CD8-positive, alpha-beta memory T cell (primary cell): ENCODE measurements around the gene SRI. TPM values are rescaled to one million over a fixed set of nuclear protein-coding genes. Genes with fewer than 3 reads are reported as not detected.

Experiments
- CTCF ChIA-PET: fragments of 350-600 bp; sonication (Branson Sonifier 250); formaldehyde crosslinking; loops from one replicate; lab custom pipeline; 2021; ENCODE audit warnings: antibody characterized with exemption; lab: Charles Lee
- POLR2A ChIA-PET: fragments of 350-600 bp; sonication (Branson Sonifier 250); formaldehyde crosslinking; loops from one replicate; lab custom pipeline; 2021; ENCODE audit warnings: antibody characterized with exemption; lab: Charles Lee
- DNase-seq, 5 donors: peaks; one replicate each; pipeline versions ENCODE4 v3.0.0 to v3.0.0-alpha.2; 2020 to 2022; ENCODE audit warnings: mixed read lengths in 1 of 5
- H3K27ac ChIP-seq: one replicate; pipeline ENCODE4 v1.7.0; 2013; ENCODE audit warnings: low read depth, mild to moderate bottlenecking, low read length, moderate library complexity
- H3K27me3 ChIP-seq: 2 replicates; pipeline ENCODE4 v1.7.0; 2013; ENCODE audit warnings: low read length, mild to moderate bottlenecking; ENCODE audit not compliant: insufficient read depth, poor library complexity, severe bottlenecking
- H3K36me3 ChIP-seq: 2 replicates; pipeline ENCODE4 v1.7.0; 2013; ENCODE audit warnings: mild to moderate bottlenecking, low read length, moderate library complexity; ENCODE audit not compliant: insufficient read depth
- H3K4me1 ChIP-seq: 2 replicates; pipeline ENCODE4 v1.7.0; 2013; ENCODE audit warnings: mild to moderate bottlenecking, low read length, moderate library complexity; ENCODE audit not compliant: insufficient read depth
- H3K4me3 ChIP-seq: 2 replicates; pipeline ENCODE4 v1.7.0; 2013; ENCODE audit warnings: mild to moderate bottlenecking, low read length
- H3K9me3 ChIP-seq: 2 replicates; pipeline ENCODE4 v1.7.0; 2013; ENCODE audit warnings: mild to moderate bottlenecking, low read length
- H3K27ac Mint-ChIP-seq, 8 donors: one replicate each; pipeline ENCODE4 v1.8.0; 2020 to 2021; ENCODE audit warnings: mixed read lengths in 8 of 8, mild to moderate bottlenecking in 6 of 8, inconsistent platforms in 3 of 8, moderate library complexity in 3 of 8
- H3K27me3 Mint-ChIP-seq, 2 donors: one replicate each; pipeline ENCODE4 v1.8.0; 2020 to 2021; ENCODE audit warnings: mixed read lengths in 2 of 2, mild to moderate bottlenecking in 1 of 2, moderate library complexity in 1 of 2
- H3K36me3 Mint-ChIP-seq, 3 donors: one replicate each; pipeline ENCODE4 v1.8.0; 2020 to 2021; ENCODE audit warnings: mixed read lengths in 3 of 3, inconsistent platforms in 1 of 3, mild to moderate bottlenecking in 1 of 3
- H3K4me1 Mint-ChIP-seq, 3 donors: one replicate each; pipeline ENCODE4 v1.8.0; 2020 to 2021; ENCODE audit warnings: mixed read lengths in 3 of 3, inconsistent platforms in 1 of 3, mild to moderate bottlenecking in 1 of 3
- H3K4me3 Mint-ChIP-seq, 7 donors: one replicate each; pipeline ENCODE4 v1.8.0; 2020 to 2021; ENCODE audit warnings: mixed read lengths in 7 of 7, mild to moderate bottlenecking in 6 of 7, moderate library complexity in 4 of 7, inconsistent platforms in 2 of 7
- H3K9me3 Mint-ChIP-seq, 5 donors: one replicate each; pipeline ENCODE4 v1.8.0; 2020 to 2022; ENCODE audit warnings: mixed read lengths in 5 of 5, mild to moderate bottlenecking in 3 of 5, moderate library complexity in 2 of 5, inconsistent platforms in 1 of 5
- polyA plus RNA-seq: library from polyadenylated mRNA; unstranded; fragments of 300-500 nt; fragmentation: Illumina TruSeq; gene quantifications from one replicate; pipeline ENCODE4 v1.2.3, GENCODE V29; 2021
- total RNA-seq, 2 experiments: library from RNA; stranded (reverse); gene quantifications; one replicate each; pipeline ENCODE4 v1.2.3, GENCODE V29; 2021

Gene SRI
- total and polyA plus RNA-seq, 3 experiments from 2014 or later = 242 to 278 (median 255) TPM

- peaks cover 6 to 90% (median 25%) of the 10 kb centered on the region in 3 donors for H3K36me3 Mint-ChIP-seq
- no peaks in the 10 kb centered on the region for H3K4me1 ChIP-seq
- H3K27ac ChIP-seq = no peak overlapping the region
- no peak overlapping the region for H3K4me3 Mint-ChIP-seq
- no peaks in the 10 kb centered on the region for H3K9me3 ChIP-seq
- H3K9me3 Mint-ChIP-seq = no peaks in the 10 kb centered on the region
- no peak overlapping the region for H3K4me3 ChIP-seq
- no peak for DNase-seq
- H3K27me3 ChIP-seq = no peaks in the 10 kb centered on the region
- peak overlapping the region in 2 of 8 donors; percentile 29 to 50 for H3K27ac Mint-ChIP-seq
- POLR2A ChIA-PET = interaction anchor here (1.2 kb wide), 1 partner anchor 10 kb away, joined by 3 read pairs; no protein-coding TSS in a partner anchor
- peaks cover 9 to 13% (median 12%) of the 10 kb centered on the region in 3 donors for H3K4me1 Mint-ChIP-seq
- peaks cover 29% of the 10 kb centered on the region for H3K36me3 ChIP-seq
- CTCF ChIA-PET = interaction anchor here (1.4 kb wide), 1 partner anchor 12 kb away, joined by 3 read pairs; the partner anchor contains the start of gene SRI
- H3K27me3 Mint-ChIP-seq = no peaks in the 10 kb centered on the region
These were observed 11.3 kb downstream of the SRI start for GRCh38 chr7:88208521-88208920.

GRCh38 chr7:88206254-88206653 lies 13.6 kb downstream of the SRI start:
- no peak overlapping the region for H3K4me3 ChIP-seq
- POLR2A ChIA-PET = no interaction called here
- Mint-ChIP-seq H3K27ac (no peak overlapping the region), H3K9me3 (no peaks in the 10 kb centered on the region), H3K4me3 (no peak overlapping the region), H3K4me1 (peaks cover 11 to 21% (median 12%) of the 10 kb centered on the region in 3 donors), H3K27me3 (no peaks in the 10 kb centered on the region), H3K36me3 (peaks cover 7 to 80% (median 23%) of the 10 kb centered on the region in 3 donors)
- peaks cover 23% of the 10 kb centered on the region for H3K36me3 ChIP-seq
- no peaks in the 10 kb centered on the region for H3K4me1 ChIP-seq
- CTCF ChIA-PET = interaction anchor here (1.2 kb wide), 1 partner anchor 18 kb away, joined by 3 read pairs; no protein-coding TSS in a partner anchor
- no peak for DNase-seq
- H3K9me3 ChIP-seq = no peaks in the 10 kb centered on the region
- no peaks in the 10 kb centered on the region for H3K27me3 ChIP-seq
- H3K27ac ChIP-seq = no peak overlapping the region

- Histone ChIP-seq H3K36me3 (peaks cover 21% of the 10 kb centered on the region), H3K27me3 (no peaks in the 10 kb centered on the region), H3K4me3 (no peak overlapping the region), H3K4me1 (no peaks in the 10 kb centered on the region), H3K27ac (no peak overlapping the region), H3K9me3 (no peaks in the 10 kb centered on the region)
- H3K27ac Mint-ChIP-seq = peak overlapping the region in 3 of 8 donors; percentile 17 to 29 (median 21)
- H3K4me1 Mint-ChIP-seq = peaks cover 11 to 21% (median 12%) of the 10 kb centered on the region in 3 donors
- peaks cover 7 to 79% (median 30%) of the 10 kb centered on the region in 3 donors for H3K36me3 Mint-ChIP-seq
- ChIA-PET POLR2A (interaction anchor here (0.6 kb wide), 1 partner anchor 9 kb away, joined by 3 read pairs; no protein-coding TSS in a partner anchor), CTCF (interaction anchor here (0.6 kb wide), 1 partner anchor 162 kb away, joined by 3 read pairs; no protein-coding TSS in a partner anchor)
- H3K27me3 Mint-ChIP-seq = no peaks in the 10 kb centered on the region
- H3K9me3 Mint-ChIP-seq = no peaks in the 10 kb centered on the region
- H3K4me3 Mint-ChIP-seq = no peak overlapping the region
- DNase-seq = no peak
These were observed 14.7 kb downstream of the SRI start for GRCh38 chr7:88205179-88205578.

GRCh38 chr7:88204525-88205110 lies 15.2 kb downstream of the SRI start:
- no peaks in the 10 kb centered on the region for H3K27me3 Mint-ChIP-seq
- H3K4me3 Mint-ChIP-seq = no peak overlapping the region
- CTCF ChIA-PET = no interaction called here
- Histone ChIP-seq H3K4me1 (no peaks in the 10 kb centered on the region), H3K27me3 (no peaks in the 10 kb centered on the region), H3K9me3 (no peaks in the 10 kb centered on the region), H3K36me3 (peaks cover 19% of the 10 kb centered on the region), H3K4me3 (no peak overlapping the region), H3K27ac (no peak overlapping the region)
- POLR2A ChIA-PET = no interaction called here
- DNase-seq = no peak
- peaks cover 11 to 21% (median 12%) of the 10 kb centered on the region in 3 donors for H3K4me1 Mint-ChIP-seq
- peaks cover 7 to 75% (median 28%) of the 10 kb centered on the region in 3 donors for H3K36me3 Mint-ChIP-seq
- H3K27ac Mint-ChIP-seq = peak overlapping the region in 6 of 8 donors; percentile 11 to 91 (median 49)
- H3K9me3 Mint-ChIP-seq = no peaks in the 10 kb centered on the region

- H3K9me3 Mint-ChIP-seq = no peaks in the 10 kb centered on the region
- peaks cover 7 to 67% (median 26%) of the 10 kb centered on the region in 3 donors for H3K36me3 Mint-ChIP-seq
- H3K27me3 Mint-ChIP-seq = no peaks in the 10 kb centered on the region
- H3K4me3 ChIP-seq = no peak overlapping the region
- ChIA-PET POLR2A (no interaction called here), CTCF (no interaction called here)
- no peak overlapping the region for H3K4me3 Mint-ChIP-seq
- no peaks in the 10 kb centered on the region for H3K27me3 ChIP-seq
- no peaks in the 10 kb centered on the region for H3K4me1 ChIP-seq
- H3K9me3 ChIP-seq = no peaks in the 10 kb centered on the region
- H3K27ac Mint-ChIP-seq = peak overlapping the region in 4 of 8 donors; percentile 48 to 88 (median 80)
- peaks cover 11 to 21% (median 12%) of the 10 kb centered on the region in 3 donors for H3K4me1 Mint-ChIP-seq
- no peak overlapping the region for H3K27ac ChIP-seq
- H3K36me3 ChIP-seq = peaks cover 19% of the 10 kb centered on the region
- DNase-seq = no peak
These were observed 16.4 kb downstream of the SRI start for GRCh38 chr7:88203401-88203800.

GRCh38 chr7:88202799-88203198 lies 17.0 kb downstream of the SRI start:
- H3K36me3 Mint-ChIP-seq = peaks cover 7 to 63% (median 24%) of the 10 kb centered on the region in 3 donors
- no peaks in the 10 kb centered on the region for H3K27me3 ChIP-seq
- ChIA-PET POLR2A (no interaction called here), CTCF (no interaction called here)
- no peak overlapping the region for H3K27ac ChIP-seq
- no peaks in the 10 kb centered on the region for H3K4me1 ChIP-seq
- no peaks in the 10 kb centered on the region for H3K9me3 ChIP-seq
- no peak overlapping the region for H3K4me3 ChIP-seq
- peak overlapping the region in 4 of 8 donors; percentile 66 to 88 (median 80) for H3K27ac Mint-ChIP-seq
- H3K4me3 Mint-ChIP-seq = no peak overlapping the region
- no peaks in the 10 kb centered on the region for H3K9me3 Mint-ChIP-seq
- peaks cover 19% of the 10 kb centered on the region for H3K36me3 ChIP-seq
- H3K4me1 Mint-ChIP-seq = peaks cover 11 to 21% (median 12%) of the 10 kb centered on the region in 3 donors
- no peak for DNase-seq
- H3K27me3 Mint-ChIP-seq = no peaks in the 10 kb centered on the region

GRCh38 chr7:88202278-88202677 lies 17.6 kb downstream of the SRI start:
- Mint-ChIP-seq H3K36me3 (peaks cover 7 to 60% (median 23%) of the 10 kb centered on the region in 3 donors), H3K4me1 (peaks cover 11 to 21% (median 12%) of the 10 kb centered on the region in 3 donors), H3K27ac (peak overlapping the region in 7 of 8 donors; percentile 27 to 77 (median 66)), H3K4me3 (no peak overlapping the region), H3K27me3 (no peaks in the 10 kb centered on the region), H3K9me3 (no peaks in the 10 kb centered on the region)
- Histone ChIP-seq H3K36me3 (peaks cover 17% of the 10 kb centered on the region), H3K4me1 (no peaks in the 10 kb centered on the region), H3K9me3 (no peaks in the 10 kb centered on the region), H3K4me3 (no peak overlapping the region), H3K27ac (no peak overlapping the region), H3K27me3 (no peaks in the 10 kb centered on the region)
- DNase-seq = no peak
- ChIA-PET POLR2A (no interaction called here), CTCF (no interaction called here)

- H3K4me3 ChIP-seq = no peak overlapping the region
- Mint-ChIP-seq H3K4me3 (no peak overlapping the region), H3K4me1 (peaks cover 11 to 21% (median 12%) of the 10 kb centered on the region in 3 donors), H3K27me3 (no peaks in the 10 kb centered on the region), H3K36me3 (peaks cover 7 to 54% (median 23%) of the 10 kb centered on the region in 3 donors), H3K9me3 (no peaks in the 10 kb centered on the region), H3K27ac (peak overlapping the region in 5 of 8 donors; percentile 7 to 58 (median 33))
- H3K4me1 ChIP-seq = no peaks in the 10 kb centered on the region
- DNase-seq = no peak
- H3K27ac ChIP-seq = no peak overlapping the region
- H3K27me3 ChIP-seq = no peaks in the 10 kb centered on the region
- CTCF ChIA-PET = no interaction called here
- POLR2A ChIA-PET = no interaction called here
- H3K36me3 ChIP-seq = peaks cover 10% of the 10 kb centered on the region
- H3K9me3 ChIP-seq = no peaks in the 10 kb centered on the region
These were observed 18.5 kb downstream of the SRI start for GRCh38 chr7:88201305-88201704.
